ENCODE measurements around the gene FSTL3. TPM values are rescaled to one million over a fixed set of nuclear protein-coding genes. Genes with fewer than 3 reads are reported as not detected.

The FSTL3 gene
- total RNA-seq, 2 experiments from 2014 or later: 3.4 to 7.3 TPM

DNA sequence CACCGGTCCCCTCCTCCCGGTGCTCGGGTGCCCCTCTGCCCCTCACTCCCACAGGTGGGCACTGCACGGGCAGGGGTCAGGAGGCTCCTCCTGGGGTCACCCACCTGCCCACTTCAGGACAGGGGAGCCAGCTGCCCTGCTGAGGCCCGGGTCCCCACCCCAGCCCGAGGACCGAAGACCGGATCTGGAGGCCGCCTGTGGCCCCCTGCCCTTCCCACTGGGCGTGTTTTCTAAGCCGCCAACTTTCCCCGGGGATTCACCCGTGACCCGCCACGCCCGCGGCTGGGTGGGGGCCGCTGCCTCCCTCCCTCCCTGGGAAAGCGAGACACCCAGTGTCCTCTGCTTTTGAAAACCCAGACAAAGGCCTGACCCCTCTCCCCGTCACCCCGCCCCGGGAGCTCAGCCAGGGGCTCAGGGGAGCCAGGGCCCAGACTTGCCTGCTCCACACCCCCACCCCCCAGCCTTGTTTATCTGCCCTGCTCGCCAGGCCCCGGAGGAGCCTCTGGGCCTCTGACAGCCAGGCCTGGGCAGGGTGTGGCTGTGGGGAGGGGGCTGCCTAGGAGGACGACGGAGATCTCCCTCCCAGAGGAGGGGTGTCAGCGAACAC lies 33.9 kb downstream of the FSTL3 start:
- Histone ChIP-seq H3K79me2 (ENCODE audit: insufficient read depth, low read depth, low read length) (no peaks in the 10 kb centered on the region), H3K4me1 (ENCODE audit: insufficient read depth, low read length, poor library complexity, severe bottlenecking) (no peaks in the 10 kb centered on the region), H4K20me1 (ENCODE audit: insufficient read depth, low read length) (no peaks in the 10 kb centered on the region), H3K36me3 (ENCODE audit: insufficient read depth, low read length) (no peaks in the 10 kb centered on the region), H2AFZ (ENCODE audit: low read length) (no peak overlapping the region), H3K4me2 (ENCODE audit: low read length) (no peak overlapping the region), H3K9me2 (ENCODE audit: insufficient read depth, low read length) (no peaks in the 10 kb centered on the region), H3K27ac (ENCODE audit: low read depth, low read length, poor library complexity, severe bottlenecking) (no peak overlapping the region), H3K4me3 (ENCODE audit: low read depth, low read length, poor library complexity, severe bottlenecking) (no peak overlapping the region), H3K9me3 (ENCODE audit: low read length) (no peaks in the 10 kb centered on the region)
- CTCF ChIA-PET (ENCODE audit: unreplicated experiment): no interaction called here
- BruUV-seq (replicated peaks): no TSS peak
- intact Hi-C loops (cut with micrococcal nuclease; ENCODE audit: unreplicated experiment): no loop called here
- TF ChIP-seq, protein P1, sequence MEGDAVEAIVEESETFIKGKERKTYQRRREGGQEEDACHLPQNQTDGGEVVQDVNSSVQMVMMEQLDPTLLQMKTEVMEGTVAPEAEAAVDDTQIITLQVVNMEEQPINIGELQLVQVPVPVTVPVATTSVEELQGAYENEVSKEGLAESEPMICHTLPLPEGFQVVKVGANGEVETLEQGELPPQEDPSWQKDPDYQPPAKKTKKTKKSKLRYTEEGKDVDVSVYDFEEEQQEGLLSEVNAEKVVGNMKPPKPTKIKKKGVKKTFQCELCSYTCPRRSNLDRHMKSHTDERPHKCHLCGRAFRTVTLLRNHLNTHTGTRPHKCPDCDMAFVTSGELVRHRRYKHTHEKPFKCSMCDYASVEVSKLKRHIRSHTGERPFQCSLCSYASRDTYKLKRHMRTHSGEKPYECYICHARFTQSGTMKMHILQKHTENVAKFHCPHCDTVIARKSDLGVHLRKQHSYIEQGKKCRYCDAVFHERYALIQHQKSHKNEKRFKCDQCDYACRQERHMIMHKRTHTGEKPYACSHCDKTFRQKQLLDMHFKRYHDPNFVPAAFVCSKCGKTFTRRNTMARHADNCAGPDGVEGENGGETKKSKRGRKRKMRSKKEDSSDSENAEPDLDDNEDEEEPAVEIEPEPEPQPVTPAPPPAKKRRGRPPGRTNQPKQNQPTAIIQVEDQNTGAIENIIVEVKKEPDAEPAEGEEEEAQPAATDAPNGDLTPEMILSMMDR (conservative IDR thresholded peaks at IDR 0.05; ENCODE audit: low read length): no peak
- no peak for TF ChIP-seq EZH2phosphoT487 (IDR thresholded peaks at IDR 0.05; ENCODE audit: borderline replicate concordance, low read depth, low read length)
- no peak for DNase-seq (ENCODE audit: low spot score)
- POLR2A ChIA-PET: no interaction called here

DNA sequence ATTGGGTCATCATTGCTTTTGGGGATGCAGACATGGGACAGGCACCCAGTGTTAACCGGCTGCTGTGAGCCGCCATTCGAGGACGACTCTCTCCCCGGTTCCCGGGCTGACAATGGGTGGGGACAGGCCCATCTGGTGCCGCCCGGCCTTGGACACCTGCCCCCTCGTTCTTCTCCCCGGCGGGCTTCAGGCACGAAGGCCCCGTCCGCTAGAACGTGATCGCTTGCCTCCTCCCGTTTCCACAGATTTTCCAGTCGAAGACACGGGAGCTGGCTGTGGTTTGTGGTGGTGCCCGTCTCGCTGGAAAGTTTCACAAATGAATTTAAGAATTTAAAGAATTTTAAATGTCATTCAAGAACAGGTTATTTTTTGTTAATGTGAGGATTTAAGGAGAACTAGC lies 34.6 kb downstream of the FSTL3 start:
- Histone ChIP-seq H3K79me2 (ENCODE audit: insufficient read depth, low read depth, low read length) (no peaks in the 10 kb centered on the region), H3K9me2 (ENCODE audit: insufficient read depth, low read length) (no peaks in the 10 kb centered on the region), H3K4me2 (ENCODE audit: low read length) (no peak overlapping the region), H4K20me1 (ENCODE audit: insufficient read depth, low read length) (no peaks in the 10 kb centered on the region), H2AFZ (ENCODE audit: low read length) (no peak overlapping the region), H3K9me3 (ENCODE audit: low read length) (no peaks in the 10 kb centered on the region; the same call in 1 of the 2 replicates), H3K4me1 (ENCODE audit: insufficient read depth, low read length, poor library complexity, severe bottlenecking) (no peaks in the 10 kb centered on the region), H3K27ac (ENCODE audit: low read depth, low read length, poor library complexity, severe bottlenecking) (no peak overlapping the region), H3K36me3 (ENCODE audit: insufficient read depth, low read length) (no peaks in the 10 kb centered on the region), H3K4me3 (ENCODE audit: low read depth, low read length, poor library complexity, severe bottlenecking) (no peak overlapping the region)
- ChIA-PET CTCF (ENCODE audit: unreplicated experiment) (no interaction called here), POLR2A (no interaction called here)
- no TSS peak for BruUV-seq (replicated peaks)
- DNase-seq (ENCODE audit: low spot score): no peak
- TF ChIP-seq EZH2phosphoT487 (IDR thresholded peaks at IDR 0.05; ENCODE audit: borderline replicate concordance, low read depth, low read length): no peak
- TF ChIP-seq, protein P1 (conservative IDR thresholded peaks at IDR 0.05; ENCODE audit: low read length): no peak
- intact Hi-C loops (cut with micrococcal nuclease; ENCODE audit: unreplicated experiment): no loop called here

DNA sequence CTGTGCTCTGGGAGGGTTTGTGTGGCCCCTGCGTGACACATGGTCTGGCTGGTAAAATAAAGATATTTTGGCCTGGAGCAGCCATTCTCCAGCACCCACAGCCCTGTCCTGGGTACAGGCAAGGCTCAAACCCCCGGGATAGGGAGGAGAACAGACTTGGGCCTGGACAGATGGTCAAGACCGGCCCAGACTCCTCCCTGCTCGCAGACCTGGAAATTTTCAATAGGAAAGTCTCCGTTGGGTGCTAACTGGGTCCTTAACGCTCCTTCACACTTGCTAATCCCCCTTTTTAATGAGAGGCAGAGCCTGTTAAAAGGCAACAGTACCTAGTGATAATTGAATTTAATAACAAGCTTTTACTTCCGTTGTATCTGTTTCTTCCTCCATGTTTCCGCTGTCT lies 35.1 kb downstream of the FSTL3 start:
- intact Hi-C loops (cut with micrococcal nuclease; ENCODE audit: unreplicated experiment): no loop called here
- no peak for DNase-seq (ENCODE audit: low spot score)
- POLR2A ChIA-PET: no interaction called here
- no peak overlapping the region for H3K4me3 ChIP-seq (ENCODE audit: low read depth, low read length, poor library complexity, severe bottlenecking)
- H3K9me2 ChIP-seq (ENCODE audit: insufficient read depth, low read length): no peaks in the 10 kb centered on the region
- CTCF ChIA-PET (ENCODE audit: unreplicated experiment): no interaction called here
- no peak overlapping the region for H2AFZ ChIP-seq (ENCODE audit: low read length)
- H4K20me1 ChIP-seq (ENCODE audit: insufficient read depth, low read length): no peaks in the 10 kb centered on the region
- H3K9me3 ChIP-seq (ENCODE audit: low read length): no peaks in the 10 kb centered on the region; the same call in 1 of the 2 replicates
- TF ChIP-seq EZH2phosphoT487 (IDR thresholded peaks at IDR 0.05; ENCODE audit: borderline replicate concordance, low read depth, low read length): no peak
- no peaks in the 10 kb centered on the region for H3K79me2 ChIP-seq (ENCODE audit: insufficient read depth, low read depth, low read length)
- H3K4me2 ChIP-seq (ENCODE audit: low read length): no peak overlapping the region
- H3K4me1 ChIP-seq (ENCODE audit: insufficient read depth, low read length, poor library complexity, severe bottlenecking): no peaks in the 10 kb centered on the region
- no peak overlapping the region for H3K27ac ChIP-seq (ENCODE audit: low read depth, low read length, poor library complexity, severe bottlenecking)
- no peaks in the 10 kb centered on the region for H3K36me3 ChIP-seq (ENCODE audit: insufficient read depth, low read length)
- no TSS peak for BruUV-seq (replicated peaks)

Measured in OCI-LY7 (cell line).